Measurements from ENCODE around the gene GAGE12D.
"Not testable (repeated sequence)": the region's sequence is repeated elsewhere in the genome, so short reads cannot be mapped to it uniquely, and the experiment has no call there.

GAGE12D gene, protein sequence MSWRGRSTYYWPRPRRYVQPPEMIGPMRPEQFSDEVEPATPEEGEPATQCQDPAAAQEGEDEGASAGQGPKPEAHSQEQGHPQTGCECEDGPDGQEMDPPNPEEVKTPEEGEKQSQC

DNA sequence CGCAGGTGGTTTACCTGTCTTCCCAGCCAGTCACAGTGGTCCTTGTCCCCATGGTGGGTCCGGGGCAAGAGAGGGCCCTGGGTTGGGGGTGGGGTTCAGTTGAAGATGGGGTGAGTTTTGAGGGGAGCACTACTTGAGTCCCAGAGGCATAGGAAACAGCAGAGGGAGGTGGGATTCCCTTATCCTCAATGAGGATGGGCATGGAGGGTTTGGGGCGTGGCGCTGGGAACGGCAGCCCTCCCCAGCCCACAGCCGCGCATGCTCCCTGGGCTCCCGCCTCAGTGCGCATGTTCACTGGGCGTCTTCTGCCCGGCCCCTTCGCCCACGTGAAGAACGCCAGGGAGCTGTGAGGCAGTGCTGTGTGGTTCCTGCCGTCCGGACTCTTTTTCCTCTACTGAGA, at the start of gene GAGE12D:
Gene GAGE12D (plus strand): TSS at position 301 of the 400 bp plus-strand sequence. CDS start 1,155 bp downstream, outside the sequence.
- DNase-seq = not testable (repeated sequence)

DNA sequence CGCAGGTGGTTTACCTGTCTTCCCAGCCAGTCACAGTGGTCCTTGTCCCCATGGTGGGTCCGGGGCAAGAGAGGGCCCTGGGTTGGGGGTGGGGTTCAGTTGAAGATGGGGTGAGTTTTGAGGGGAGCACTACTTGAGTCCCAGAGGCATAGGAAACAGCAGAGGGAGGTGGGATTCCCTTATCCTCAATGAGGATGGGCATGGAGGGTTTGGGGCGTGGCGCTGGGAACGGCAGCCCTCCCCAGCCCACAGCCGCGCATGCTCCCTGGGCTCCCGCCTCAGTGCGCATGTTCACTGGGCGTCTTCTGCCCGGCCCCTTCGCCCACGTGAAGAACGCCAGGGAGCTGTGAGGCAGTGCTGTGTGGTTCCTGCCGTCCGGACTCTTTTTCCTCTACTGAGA, 9.7 kb upstream of the GAGE12D start, which contains the start of gene GAGE12C:
Gene GAGE12C (plus strand): TSS at position 301 of the 400 bp plus-strand sequence. CDS start 1,155 bp downstream, outside the sequence.
- not testable (repeated sequence) for DNase-seq

DNA sequence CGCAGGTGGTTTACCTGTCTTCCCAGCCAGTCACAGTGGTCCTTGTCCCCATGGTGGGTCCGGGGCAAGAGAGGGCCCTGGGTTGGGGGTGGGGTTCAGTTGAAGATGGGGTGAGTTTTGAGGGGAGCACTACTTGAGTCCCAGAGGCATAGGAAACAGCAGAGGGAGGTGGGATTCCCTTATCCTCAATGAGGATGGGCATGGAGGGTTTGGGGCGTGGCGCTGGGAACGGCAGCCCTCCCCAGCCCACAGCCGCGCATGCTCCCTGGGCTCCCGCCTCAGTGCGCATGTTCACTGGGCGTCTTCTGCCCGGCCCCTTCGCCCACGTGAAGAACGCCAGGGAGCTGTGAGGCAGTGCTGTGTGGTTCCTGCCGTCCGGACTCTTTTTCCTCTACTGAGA, 9.5 kb downstream of the GAGE12D start, which contains the start of gene GAGE12E:
Gene GAGE12E (plus strand): TSS at position 301 of the 400 bp plus-strand sequence. CDS start 1,155 bp downstream, outside the sequence.
- DNase-seq = not testable (repeated sequence)

DNA sequence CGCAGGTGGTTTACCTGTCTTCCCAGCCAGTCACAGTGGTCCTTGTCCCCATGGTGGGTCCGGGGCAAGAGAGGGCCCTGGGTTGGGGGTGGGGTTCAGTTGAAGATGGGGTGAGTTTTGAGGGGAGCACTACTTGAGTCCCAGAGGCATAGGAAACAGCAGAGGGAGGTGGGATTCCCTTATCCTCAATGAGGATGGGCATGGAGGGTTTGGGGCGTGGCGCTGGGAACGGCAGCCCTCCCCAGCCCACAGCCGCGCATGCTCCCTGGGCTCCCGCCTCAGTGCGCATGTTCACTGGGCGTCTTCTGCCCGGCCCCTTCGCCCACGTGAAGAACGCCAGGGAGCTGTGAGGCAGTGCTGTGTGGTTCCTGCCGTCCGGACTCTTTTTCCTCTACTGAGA, 19.0 kb downstream of the GAGE12D start, which contains the start of gene GAGE12F:
Gene GAGE12F (plus strand): TSS at position 301 of the 400 bp plus-strand sequence. CDS start 1,155 bp downstream, outside the sequence.
- DNase-seq = not testable (repeated sequence)

DNA sequence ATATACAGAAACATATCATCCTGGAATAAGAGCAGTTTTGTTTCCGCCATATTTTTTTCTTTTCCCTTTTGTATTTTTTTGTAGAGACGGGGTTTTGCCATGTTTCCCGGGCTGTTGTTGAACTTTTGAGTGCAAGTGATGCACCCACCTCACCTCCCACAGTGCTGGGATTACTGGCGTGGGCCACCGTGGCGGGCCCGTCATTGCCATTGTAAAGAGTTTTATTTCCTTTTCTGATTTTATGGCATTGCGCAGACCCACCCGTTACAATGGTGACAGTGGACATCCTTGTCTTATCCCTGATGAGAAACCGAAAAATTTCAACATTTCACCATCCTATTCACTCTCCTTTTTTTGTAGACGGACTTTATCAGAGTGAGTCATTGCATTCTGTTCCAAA, 27.2 kb downstream of the GAGE12D start:
- DNase-seq = not testable (repeated sequence)

DNA sequence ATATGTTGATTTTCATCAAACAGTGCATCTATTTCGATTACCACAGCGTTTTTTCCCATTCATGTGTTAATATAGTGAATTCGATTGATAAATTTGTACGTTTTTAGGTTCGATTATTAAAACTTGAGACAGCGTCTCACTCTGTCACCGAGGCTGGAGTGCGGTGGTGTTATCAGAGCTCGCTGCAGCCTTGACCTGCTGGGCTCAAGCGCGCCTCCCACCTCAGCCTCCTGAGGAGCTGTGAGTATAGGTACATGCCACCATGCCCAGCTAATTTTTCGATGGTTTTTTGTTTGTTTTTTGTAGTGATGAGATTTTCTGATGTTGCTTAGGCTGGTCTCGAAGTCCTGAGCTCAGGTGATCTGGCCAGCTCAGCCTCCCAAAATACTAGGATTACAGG, 27.6 kb downstream of the GAGE12D start:
- DNase-seq = not testable (repeated sequence)

DNA sequence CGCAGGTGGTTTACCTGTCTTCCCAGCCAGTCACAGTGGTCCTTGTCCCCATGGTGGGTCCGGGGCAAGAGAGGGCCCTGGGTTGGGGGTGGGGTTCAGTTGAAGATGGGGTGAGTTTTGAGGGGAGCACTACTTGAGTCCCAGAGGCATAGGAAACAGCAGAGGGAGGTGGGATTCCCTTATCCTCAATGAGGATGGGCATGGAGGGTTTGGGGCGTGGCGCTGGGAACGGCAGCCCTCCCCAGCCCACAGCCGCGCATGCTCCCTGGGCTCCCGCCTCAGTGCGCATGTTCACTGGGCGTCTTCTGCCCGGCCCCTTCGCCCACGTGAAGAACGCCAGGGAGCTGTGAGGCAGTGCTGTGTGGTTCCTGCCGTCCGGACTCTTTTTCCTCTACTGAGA, 28.6 kb downstream of the GAGE12D start, which contains the start of gene GAGE12G:
Gene GAGE12G (plus strand): TSS at position 301 of the 400 bp plus-strand sequence. CDS start 1,155 bp downstream, outside the sequence.
- not testable (repeated sequence) for DNase-seq

DNA sequence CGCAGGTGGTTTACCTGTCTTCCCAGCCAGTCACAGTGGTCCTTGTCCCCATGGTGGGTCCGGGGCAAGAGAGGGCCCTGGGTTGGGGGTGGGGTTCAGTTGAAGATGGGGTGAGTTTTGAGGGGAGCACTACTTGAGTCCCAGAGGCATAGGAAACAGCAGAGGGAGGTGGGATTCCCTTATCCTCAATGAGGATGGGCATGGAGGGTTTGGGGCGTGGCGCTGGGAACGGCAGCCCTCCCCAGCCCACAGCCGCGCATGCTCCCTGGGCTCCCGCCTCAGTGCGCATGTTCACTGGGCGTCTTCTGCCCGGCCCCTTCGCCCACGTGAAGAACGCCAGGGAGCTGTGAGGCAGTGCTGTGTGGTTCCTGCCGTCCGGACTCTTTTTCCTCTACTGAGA, 38.1 kb downstream of the GAGE12D start, which contains the start of gene GAGE12H:
Gene GAGE12H (plus strand): TSS at position 301 of the 400 bp plus-strand sequence. CDS start 1,155 bp downstream, outside the sequence.
- not testable (repeated sequence) for DNase-seq

DNA sequence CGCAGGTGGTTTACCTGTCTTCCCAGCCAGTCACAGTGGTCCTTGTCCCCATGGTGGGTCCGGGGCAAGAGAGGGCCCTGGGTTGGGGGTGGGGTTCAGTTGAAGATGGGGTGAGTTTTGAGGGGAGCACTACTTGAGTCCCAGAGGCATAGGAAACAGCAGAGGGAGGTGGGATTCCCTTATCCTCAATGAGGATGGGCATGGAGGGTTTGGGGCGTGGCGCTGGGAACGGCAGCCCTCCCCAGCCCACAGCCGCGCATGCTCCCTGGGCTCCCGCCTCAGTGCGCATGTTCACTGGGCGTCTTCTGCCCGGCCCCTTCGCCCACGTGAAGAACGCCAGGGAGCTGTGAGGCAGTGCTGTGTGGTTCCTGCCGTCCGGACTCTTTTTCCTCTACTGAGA, 47.7 kb downstream of the GAGE12D start, which contains the start of gene GAGE2A:
Gene GAGE2A (plus strand): TSS at position 301 of the 400 bp plus-strand sequence. CDS start 1,155 bp downstream, outside the sequence.
- DNase-seq = not testable (repeated sequence)

DNA sequence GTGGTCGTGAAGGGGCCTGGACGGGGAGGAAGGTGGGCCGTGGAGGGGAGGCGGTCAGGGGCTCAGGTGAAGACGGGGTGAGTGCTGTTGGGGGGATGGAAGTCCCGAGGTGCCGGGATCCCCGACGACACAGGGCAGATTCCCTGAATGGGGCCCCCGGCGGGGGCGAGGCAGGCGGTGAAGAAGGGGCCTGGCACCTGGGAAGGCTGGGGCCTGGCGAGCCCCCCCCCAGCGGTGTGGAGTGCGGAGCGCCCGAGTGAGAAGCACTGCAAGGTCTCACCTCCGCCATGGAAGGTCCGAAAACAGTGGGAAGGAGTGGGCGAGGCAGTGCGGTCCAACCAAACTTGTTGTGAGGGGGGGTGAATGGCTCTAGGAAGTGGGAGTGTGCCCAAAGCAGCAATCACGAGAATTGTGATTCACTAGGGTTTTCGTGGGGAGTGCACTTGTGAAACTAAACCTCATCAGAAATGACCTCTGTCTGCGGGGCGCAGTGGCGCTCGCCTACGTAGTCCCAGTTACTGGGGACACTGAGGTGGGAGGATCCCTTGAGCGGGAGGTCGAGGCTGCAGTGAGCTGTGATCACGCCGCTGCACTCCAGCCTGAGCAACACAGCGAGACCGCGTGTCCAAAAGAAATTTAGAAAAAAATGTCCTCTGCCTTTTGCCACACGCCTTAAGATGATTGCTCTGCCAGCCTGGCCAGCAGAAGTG, 48.4 kb downstream of the GAGE12D start:
- DNase-seq = not testable (repeated sequence)

DNA sequence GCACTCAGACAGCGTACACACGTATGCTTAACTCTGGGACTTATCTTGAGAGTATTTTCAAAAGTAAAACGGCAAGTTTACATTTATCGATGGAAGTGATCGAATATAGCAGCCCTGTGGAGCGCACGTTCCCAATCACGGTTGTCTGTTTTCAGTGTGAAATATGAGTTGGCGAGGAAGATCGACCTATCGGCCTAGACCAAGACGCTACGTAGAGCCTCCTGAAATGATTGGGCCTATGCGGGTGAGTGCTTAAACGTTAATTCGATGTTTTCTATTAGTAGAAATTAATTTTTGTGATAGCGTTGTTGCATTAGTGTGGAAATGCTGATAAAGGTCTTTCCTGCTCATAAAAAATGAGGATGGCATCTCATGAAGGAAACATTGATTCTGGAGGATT, 49.0 kb downstream of the GAGE12D start:
- DNase-seq = not testable (repeated sequence)
